GM12875 (cell line): Measurements from ENCODE around the gene KRT1.

Experiments used
- H3K4me3 ChIP-seq: one replicate; pipeline ENCODE4 v1.5.1; 2011; ENCODE audit warnings: low read depth, low read length, control low read depth
- CTCF ChIP-seq: IDR thresholded peaks from 2 replicates; pipeline ENCODE4 v1.5.1; 2011; ENCODE audit warnings: low read depth, mild to moderate bottlenecking, control low read depth, inconsistent platforms, low read length, moderate library complexity, borderline replicate concordance; ENCODE audit not compliant: insufficient read depth

KRT1 gene

GRCh38 chr12:52710730-52711129, 30.5 kb upstream of the KRT1 start:
- H3K4me3 ChIP-seq, result no peak overlapping the region
- no peak for TF ChIP-seq CTCF

GRCh38 chr12:52708010-52708409, 27.8 kb upstream of the KRT1 start:
- no peak for TF ChIP-seq CTCF
- no peak overlapping the region for H3K4me3 ChIP-seq

- no peak overlapping the region for H3K4me3 ChIP-seq
- TF ChIP-seq CTCF, result no peak
Observed at GRCh38 chr12:52704464-52704863, 24.3 kb upstream of the KRT1 start.

- H3K4me3 ChIP-seq, result no peak overlapping the region
- no peak for TF ChIP-seq CTCF
Observed at GRCh38 chr12:52703878-52704277, 23.7 kb upstream of the KRT1 start.

GRCh38 chr12:52703424-52703823, 23.2 kb upstream of the KRT1 start, which contains the start of gene KRT77:
Gene KRT77, minus strand, starts transcription at chr12:52703524. Its CDS starts 90 bp downstream, at chr12:52703434.
- no peak for TF ChIP-seq CTCF

GRCh38 chr12:52702338-52702737, 22.1 kb upstream of the KRT1 start:
- TF ChIP-seq CTCF, result no peak
- no peak overlapping the region for H3K4me3 ChIP-seq

More at GRCh38 chr12:52703424-52703823, 23.2 kb upstream of the KRT1 start, which contains the start of gene KRT77:
- H3K4me3 ChIP-seq, result no peak within 1 kb of the TSS

- H3K4me3 ChIP-seq, result no peak overlapping the region
- no peak for TF ChIP-seq CTCF
Observed at GRCh38 chr12:52701281-52701680, 21.1 kb upstream of the KRT1 start.
